Measurements from ENCODE around the gene PLCD3. TPM values are rescaled to one million over a fixed set of nuclear protein-coding genes. Genes with fewer than 3 reads are reported as not detected.

The PLCD3 gene
- total RNA-seq, 2 donors from 2014 or later, result 34.8 to 42.9 TPM

DNA sequence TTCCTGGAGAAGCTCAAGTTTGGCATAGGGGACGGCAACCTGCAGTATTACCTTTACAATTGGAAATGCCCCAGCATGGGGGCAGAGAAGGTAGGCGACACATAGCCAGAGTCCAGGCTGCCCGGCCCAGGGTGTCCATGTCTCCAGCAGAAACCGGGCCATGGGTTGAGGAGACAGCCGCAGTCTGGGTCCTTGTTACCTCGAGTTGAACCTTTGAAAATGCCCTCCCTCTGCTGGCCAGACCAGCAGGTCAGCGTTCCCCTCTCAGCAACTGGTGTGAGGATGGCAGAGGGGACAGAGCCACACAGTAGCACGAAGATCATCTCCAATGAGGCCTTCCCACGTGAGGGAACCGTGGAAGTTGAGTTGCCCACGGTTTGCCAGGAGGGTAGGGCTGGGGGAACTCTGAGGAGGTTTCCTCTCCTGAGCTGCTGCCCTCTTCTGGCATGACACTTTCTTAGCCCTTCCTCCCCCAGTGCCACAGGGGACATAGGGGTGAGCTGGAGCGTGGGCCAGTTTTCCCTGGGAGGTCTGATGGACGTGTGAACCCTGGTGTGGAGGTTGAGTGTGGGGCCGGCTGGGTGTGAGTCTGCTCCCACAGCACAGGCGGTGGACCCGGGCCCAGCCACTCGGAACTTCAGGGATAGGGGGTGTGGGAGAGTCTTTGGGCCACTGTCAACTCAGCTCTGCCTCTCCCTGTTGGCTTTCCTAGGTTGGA lies 27.2 kb downstream of the PLCD3 start:
- H3K4me1 Mint-ChIP-seq, result no peaks in the 10 kb centered on the region
- H3K9ac ChIP-seq (ENCODE audit: extremely low read depth, low read length, poor library complexity, severe bottlenecking), result no peak overlapping the region
- H3K27ac ChIP-seq (ENCODE audit: low read depth, low read length), result no peak overlapping the region
- no peak overlapping the region for H3K27ac Mint-ChIP-seq
- TF ChIP-seq, protein P1, sequence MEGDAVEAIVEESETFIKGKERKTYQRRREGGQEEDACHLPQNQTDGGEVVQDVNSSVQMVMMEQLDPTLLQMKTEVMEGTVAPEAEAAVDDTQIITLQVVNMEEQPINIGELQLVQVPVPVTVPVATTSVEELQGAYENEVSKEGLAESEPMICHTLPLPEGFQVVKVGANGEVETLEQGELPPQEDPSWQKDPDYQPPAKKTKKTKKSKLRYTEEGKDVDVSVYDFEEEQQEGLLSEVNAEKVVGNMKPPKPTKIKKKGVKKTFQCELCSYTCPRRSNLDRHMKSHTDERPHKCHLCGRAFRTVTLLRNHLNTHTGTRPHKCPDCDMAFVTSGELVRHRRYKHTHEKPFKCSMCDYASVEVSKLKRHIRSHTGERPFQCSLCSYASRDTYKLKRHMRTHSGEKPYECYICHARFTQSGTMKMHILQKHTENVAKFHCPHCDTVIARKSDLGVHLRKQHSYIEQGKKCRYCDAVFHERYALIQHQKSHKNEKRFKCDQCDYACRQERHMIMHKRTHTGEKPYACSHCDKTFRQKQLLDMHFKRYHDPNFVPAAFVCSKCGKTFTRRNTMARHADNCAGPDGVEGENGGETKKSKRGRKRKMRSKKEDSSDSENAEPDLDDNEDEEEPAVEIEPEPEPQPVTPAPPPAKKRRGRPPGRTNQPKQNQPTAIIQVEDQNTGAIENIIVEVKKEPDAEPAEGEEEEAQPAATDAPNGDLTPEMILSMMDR (conservative IDR thresholded peaks at IDR 0.05), result peak; percentile 41
- H3K27me3 ChIP-seq (ENCODE audit: control insufficient read depth, insufficient read depth, low read length, poor library complexity, severe bottlenecking), result no peaks in the 10 kb centered on the region
- DNase-seq, result peak; percentile 62
- no peak overlapping the region for H3K4me3 ChIP-seq (ENCODE audit: low read length)
- no peaks in the 10 kb centered on the region for H3K27me3 Mint-ChIP-seq (ENCODE audit: insufficient read depth)
- peaks cover 53% of the 10 kb centered on the region for H3K36me3 Mint-ChIP-seq (ENCODE audit: low read depth)
- H3K9me3 Mint-ChIP-seq, result no peaks in the 10 kb centered on the region
- no peak overlapping the region for H3K4me3 Mint-ChIP-seq
- H3K9me3 ChIP-seq (ENCODE audit: control insufficient read depth, low read length), result no peaks in the 10 kb centered on the region
- no peaks in the 10 kb centered on the region for H3K4me1 ChIP-seq (ENCODE audit: control insufficient read depth, insufficient read depth, low read length)
- 89 to 94% methylated on average over 8 to 17 of the region's 17 CpGs for WGBS, 2 experiments (ENCODE audit: insufficient coverage in 1 of 2, insufficient read length in 1 of 2)
- peaks cover 64% of the 10 kb centered on the region for H3K36me3 ChIP-seq (ENCODE audit: control insufficient read depth, insufficient read depth, low read length)

DNA sequence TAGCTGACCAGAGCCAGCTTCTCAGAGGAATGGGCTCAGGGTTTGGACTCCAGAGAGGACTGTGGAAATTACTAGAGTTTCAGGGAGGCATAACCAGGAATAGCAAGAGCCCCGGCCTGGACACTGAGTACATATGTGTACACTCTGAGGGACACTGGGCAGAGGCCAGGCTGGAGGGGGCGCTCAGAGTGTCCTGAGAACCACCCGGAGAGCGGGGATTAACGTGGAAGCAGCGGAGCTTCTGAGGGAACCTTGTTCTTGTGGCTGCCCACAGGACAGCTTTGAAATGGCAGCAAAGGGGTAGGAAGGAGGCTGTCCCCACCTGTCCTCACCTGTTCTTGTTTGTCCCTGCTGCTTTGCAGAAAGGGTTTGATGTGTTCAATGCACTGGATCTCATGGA lies 27.8 kb downstream of the PLCD3 start:
- Mint-ChIP-seq H3K4me3 (no peak overlapping the region), H3K9me3 (no peaks in the 10 kb centered on the region), H3K27ac (no peak overlapping the region), H3K36me3 (ENCODE audit: low read depth) (peaks cover 58% of the 10 kb centered on the region), H3K4me1 (no peaks in the 10 kb centered on the region), H3K27me3 (ENCODE audit: insufficient read depth) (no peaks in the 10 kb centered on the region)
- Histone ChIP-seq H3K4me3 (ENCODE audit: low read length) (no peak overlapping the region), H3K9ac (ENCODE audit: extremely low read depth, low read length, poor library complexity, severe bottlenecking) (no peak overlapping the region), H3K36me3 (ENCODE audit: control insufficient read depth, insufficient read depth, low read length) (peaks cover 69% of the 10 kb centered on the region), H3K27ac (ENCODE audit: low read depth, low read length) (no peak overlapping the region), H3K9me3 (ENCODE audit: control insufficient read depth, low read length) (no peaks in the 10 kb centered on the region), H3K4me1 (ENCODE audit: control insufficient read depth, insufficient read depth, low read length) (no peaks in the 10 kb centered on the region), H3K27me3 (ENCODE audit: control insufficient read depth, insufficient read depth, low read length, poor library complexity, severe bottlenecking) (no peaks in the 10 kb centered on the region)
- WGBS, 2 experiments (ENCODE audit: insufficient coverage in 1 of 2, insufficient read length in 1 of 2), result 92% methylated on average over 3 to 6 of the region's 6 CpGs
- no peak for DNase-seq
- TF ChIP-seq, protein P1 (conservative IDR thresholded peaks at IDR 0.05), result no peak

GRCh38 chr17:45104029-45104428 lies 28.3 kb downstream of the PLCD3 start:
- Mint-ChIP-seq H3K4me3 (no peak overlapping the region), H3K9me3 (no peaks in the 10 kb centered on the region), H3K27me3 (ENCODE audit: insufficient read depth) (no peaks in the 10 kb centered on the region), H3K4me1 (no peaks in the 10 kb centered on the region), H3K27ac (no peak overlapping the region), H3K36me3 (ENCODE audit: low read depth) (peaks cover 62% of the 10 kb centered on the region)
- Histone ChIP-seq H3K27ac (ENCODE audit: low read depth, low read length) (no peak overlapping the region), H3K4me1 (ENCODE audit: control insufficient read depth, insufficient read depth, low read length) (no peaks in the 10 kb centered on the region), H3K27me3 (ENCODE audit: control insufficient read depth, insufficient read depth, low read length, poor library complexity, severe bottlenecking) (no peaks in the 10 kb centered on the region), H3K9me3 (ENCODE audit: control insufficient read depth, low read length) (no peaks in the 10 kb centered on the region), H3K9ac (ENCODE audit: extremely low read depth, low read length, poor library complexity, severe bottlenecking) (no peak overlapping the region), H3K36me3 (ENCODE audit: control insufficient read depth, insufficient read depth, low read length) (peaks cover 73% of the 10 kb centered on the region), H3K4me3 (ENCODE audit: low read length) (no peak overlapping the region)
- TF ChIP-seq, protein P1 (conservative IDR thresholded peaks at IDR 0.05), result no peak
- DNase-seq, result peak; percentile 40
- WGBS, 2 experiments (ENCODE audit: insufficient coverage in 1 of 2, insufficient read length in 1 of 2), result 92 to 95% methylated on average over 8 of the region's 8 CpGs

Measured in endodermal cell (in vitro differentiated cells).